ENCODE measurements around the gene SH3BGRL2.

GRCh38 chr6:79737172-79737571, 106.0 kb downstream of the SH3BGRL2 start:
- TF ChIP-seq EZH2 (IDR thresholded peaks at IDR 0.05; ENCODE audit: low read depth) (no peak), CTCF (conservative IDR thresholded peaks at IDR 0.05) (no peak)
